Sigmoid colon (tissue), 4 donors: ENCODE results near the gene COPB1.

Experiments used
- CTCF ChIP-seq, 4 experiments: fragments of 450-650 bp in 3 of 4; fragments of 200-600 bp in 1 of 4; IDR thresholded peaks; one replicate each; pipeline ENCODE4 v1.5.1; 2016 to 2019; ENCODE audit warnings: antibody characterized with exemption in 4 of 4, mild to moderate bottlenecking in 3 of 4, moderate library complexity in 2 of 4
- EP300 ChIP-seq, 4 donors: sonication (generic); formaldehyde crosslinking; IDR thresholded peaks; one replicate each; pipeline ENCODE4 v1.6.1; 2017; ENCODE audit warnings: antibody characterized with exemption in 4 of 4
- POLR2A ChIP-seq, 2 donors: fragments of 450-650 bp; IDR thresholded peaks; one replicate each; pipeline ENCODE4 v1.6.1; 2016; ENCODE audit warnings: antibody characterized with exemption in 2 of 2, mild to moderate bottlenecking in 2 of 2, moderate library complexity in 2 of 2
- POLR2AphosphoS5 ChIP-seq, 4 donors: sonication (generic); formaldehyde crosslinking; IDR thresholded peaks; one replicate each; pipeline ENCODE4 v1.6.1; 2017; ENCODE audit warnings: antibody characterized with exemption in 4 of 4

- no peak for TF ChIP-seq CTCF (IDR thresholded peaks at IDR 0.05)
- no peak for TF ChIP-seq POLR2AphosphoS5 (IDR thresholded peaks at IDR 0.05)
- no peak for TF ChIP-seq EP300 (IDR thresholded peaks at IDR 0.05)
- no peak for TF ChIP-seq POLR2A (IDR thresholded peaks at IDR 0.05)
These were observed 76.0 kb downstream of the COPB1 start for GRCh38 chr11:14423633-14424032.
